Measurements from ENCODE around the gene XG.

The XG gene

DNA sequence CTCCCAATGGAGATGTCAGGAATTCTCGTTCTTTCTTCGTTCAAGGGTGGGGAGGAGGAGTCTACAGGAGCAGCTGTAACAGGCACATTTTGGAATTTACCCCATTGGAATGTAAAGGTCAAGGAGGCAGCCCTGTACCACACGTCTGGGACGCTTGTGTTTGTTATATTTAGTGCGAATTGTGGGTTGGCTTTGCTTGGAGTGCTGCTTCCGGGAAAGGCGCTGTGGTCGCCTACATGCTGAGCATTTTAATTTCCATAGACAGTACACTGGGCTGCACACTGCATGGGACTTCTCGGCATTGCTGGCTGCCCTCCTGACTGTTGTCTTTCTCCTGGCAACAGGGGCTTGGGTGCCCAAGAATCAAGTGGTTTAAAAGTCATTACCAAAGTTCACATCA is 89.7 kb downstream of the XG start:
- H3K27me3 ChIP-seq (ENCODE audit: control insufficient read depth, insufficient read depth, low read length) = no peaks in the 10 kb centered on the region
- H3K27ac ChIP-seq (ENCODE audit: low read depth, low read length) = no peak overlapping the region

DNA sequence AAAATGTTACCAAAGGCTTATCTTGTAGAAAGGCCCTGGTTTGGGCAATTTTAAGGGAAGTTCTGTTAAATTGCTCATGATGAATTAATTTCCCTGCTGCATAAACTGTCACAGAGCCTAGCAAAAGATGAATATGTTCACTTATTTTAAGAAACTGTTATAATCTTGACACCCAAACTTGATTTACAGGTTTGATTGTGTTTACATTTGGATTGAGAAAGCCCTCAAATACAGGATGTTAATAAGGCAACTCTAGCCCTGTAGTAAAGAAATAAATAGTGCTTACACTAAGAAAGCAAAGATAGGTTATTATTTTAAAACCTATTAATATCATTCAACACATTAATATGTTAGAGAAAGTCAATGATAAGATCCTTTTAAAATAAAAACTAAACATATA is 95.2 kb downstream of the XG start:
- Histone ChIP-seq H3K27ac (ENCODE audit: low read depth, low read length) (no peak overlapping the region), H3K9ac (ENCODE audit: low read length) (no peak overlapping the region)

More for the DNA sequence above, 89.7 kb downstream of the XG start:
- H3K4me3 ChIP-seq (ENCODE audit: low read depth, low read length) = no peak overlapping the region
- H3K36me3 ChIP-seq (ENCODE audit: control insufficient read depth, insufficient read depth, low read length) = peaks cover 61% of the 10 kb centered on the region
- no peaks in the 10 kb centered on the region for H3K4me1 ChIP-seq (ENCODE audit: control insufficient read depth, insufficient read depth, low read length)
- peaks cover 24% of the 10 kb centered on the region for H3K9me3 ChIP-seq (ENCODE audit: control insufficient read depth, insufficient read depth, low read depth, low read length)
- no peak overlapping the region for H3K9ac ChIP-seq (ENCODE audit: low read length)

DNA sequence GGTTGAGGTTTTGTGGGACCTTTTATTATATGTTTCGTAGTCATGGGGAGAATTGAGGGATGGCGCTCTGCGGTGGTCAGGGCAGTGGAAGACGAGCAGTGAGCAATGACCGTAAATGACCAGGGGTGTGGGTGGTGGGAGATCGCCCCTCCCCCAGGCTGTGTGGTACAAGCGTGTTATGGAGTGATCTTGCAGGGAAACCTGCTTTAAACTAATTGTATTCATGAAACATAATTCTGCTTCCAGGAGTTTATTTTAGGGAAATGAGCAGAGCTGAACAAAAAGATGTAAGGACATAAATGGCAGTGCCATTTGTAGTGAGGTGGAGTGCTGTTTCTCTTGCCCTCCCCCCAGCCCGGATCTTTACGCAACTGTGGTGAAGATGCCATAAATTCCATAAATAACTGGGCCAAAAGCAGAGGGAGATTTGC is 97.0 kb downstream of the XG start:
- Histone ChIP-seq H3K9me3 (ENCODE audit: control insufficient read depth, insufficient read depth, low read depth, low read length) (no peaks in the 10 kb centered on the region), H3K27ac (ENCODE audit: low read depth, low read length) (peak overlapping the region; percentile 89; the same call in 1 of the 2 replicates), H3K9ac (ENCODE audit: low read length) (peak overlapping the region; percentile 51), H3K4me3 (ENCODE audit: low read depth, low read length) (peak overlapping the region; percentile 32; the same call in 1 of the 2 replicates), H3K4me1 (ENCODE audit: control insufficient read depth, insufficient read depth, low read length) (peaks cover 25% of the 10 kb centered on the region), H3K36me3 (ENCODE audit: control insufficient read depth, insufficient read depth, low read length) (peaks cover 17% of the 10 kb centered on the region), H3K27me3 (ENCODE audit: control insufficient read depth, insufficient read depth, low read length) (no peaks in the 10 kb centered on the region)

More for the DNA sequence above, 95.2 kb downstream of the XG start:
- H3K4me1 ChIP-seq (ENCODE audit: control insufficient read depth, insufficient read depth, low read length) = peaks cover 25% of the 10 kb centered on the region
- peaks cover 25% of the 10 kb centered on the region for H3K36me3 ChIP-seq (ENCODE audit: control insufficient read depth, insufficient read depth, low read length)
- no peak overlapping the region for H3K4me3 ChIP-seq (ENCODE audit: low read depth, low read length)
- H3K9me3 ChIP-seq (ENCODE audit: control insufficient read depth, insufficient read depth, low read depth, low read length) = no peaks in the 10 kb centered on the region
- no peaks in the 10 kb centered on the region for H3K27me3 ChIP-seq (ENCODE audit: control insufficient read depth, insufficient read depth, low read length)

DNA sequence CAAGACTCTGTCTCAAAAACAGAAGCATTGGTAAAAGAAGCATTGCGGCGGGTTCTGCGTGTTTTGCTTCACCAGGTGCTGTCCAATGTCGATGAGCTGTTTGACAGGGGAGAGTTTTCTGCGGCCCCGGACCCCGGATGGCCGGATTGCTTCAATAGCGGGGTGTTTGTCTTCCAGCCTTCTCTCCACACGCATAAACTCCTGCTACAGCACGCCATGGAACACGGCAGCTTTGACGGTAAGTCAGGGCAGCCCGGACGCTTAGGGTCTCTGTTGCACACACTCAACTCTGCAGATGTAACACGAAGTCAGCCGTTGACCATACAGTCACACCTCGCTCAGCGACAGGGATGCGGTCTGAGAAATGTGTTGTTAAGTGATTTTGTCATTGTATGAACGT is 103.1 kb downstream of the XG start:
- no peaks in the 10 kb centered on the region for H3K9me3 ChIP-seq (ENCODE audit: control insufficient read depth, insufficient read depth, low read depth, low read length)
- no peaks in the 10 kb centered on the region for H3K27me3 ChIP-seq (ENCODE audit: control insufficient read depth, insufficient read depth, low read length)
- H3K4me3 ChIP-seq (ENCODE audit: low read depth, low read length) = no peak overlapping the region
- H3K9ac ChIP-seq (ENCODE audit: low read length) = no peak overlapping the region
- H3K4me1 ChIP-seq (ENCODE audit: control insufficient read depth, insufficient read depth, low read length) = peaks cover 4% of the 10 kb centered on the region; the same call in 1 of the 2 replicates
- peaks cover 68% of the 10 kb centered on the region for H3K36me3 ChIP-seq (ENCODE audit: control insufficient read depth, insufficient read depth, low read length)
- H3K27ac ChIP-seq (ENCODE audit: low read depth, low read length) = no peak overlapping the region

DNA sequence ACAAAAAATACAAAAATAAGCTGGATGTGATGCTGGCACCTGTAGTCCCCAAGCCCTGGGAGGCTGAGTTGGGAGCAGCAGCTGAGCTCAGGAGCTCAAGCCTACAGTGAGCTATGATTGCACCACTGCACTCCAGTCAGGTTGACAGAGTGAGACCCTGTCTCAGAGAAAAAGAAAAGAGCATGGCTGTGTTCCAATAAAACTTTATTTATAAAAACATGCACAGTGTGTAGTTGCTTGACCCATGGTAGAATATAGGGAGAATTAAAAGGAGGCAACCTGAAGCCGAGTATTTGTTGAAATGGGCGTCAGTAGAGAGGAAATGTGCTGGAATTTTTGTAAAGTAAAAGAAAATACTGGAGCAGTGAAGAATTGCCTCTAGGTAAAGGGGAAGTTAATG is 103.9 kb downstream of the XG start:
- H3K9ac ChIP-seq (ENCODE audit: low read length) = no peak overlapping the region
- peaks cover 73% of the 10 kb centered on the region for H3K36me3 ChIP-seq (ENCODE audit: control insufficient read depth, insufficient read depth, low read length)
- H3K27ac ChIP-seq (ENCODE audit: low read depth, low read length) = no peak overlapping the region
- H3K27me3 ChIP-seq (ENCODE audit: control insufficient read depth, insufficient read depth, low read length) = no peaks in the 10 kb centered on the region
- H3K9me3 ChIP-seq (ENCODE audit: control insufficient read depth, insufficient read depth, low read depth, low read length) = no peaks in the 10 kb centered on the region
- no peak overlapping the region for H3K4me3 ChIP-seq (ENCODE audit: low read depth, low read length)
- no peaks in the 10 kb centered on the region for H3K4me1 ChIP-seq (ENCODE audit: control insufficient read depth, insufficient read depth, low read length)

DNA sequence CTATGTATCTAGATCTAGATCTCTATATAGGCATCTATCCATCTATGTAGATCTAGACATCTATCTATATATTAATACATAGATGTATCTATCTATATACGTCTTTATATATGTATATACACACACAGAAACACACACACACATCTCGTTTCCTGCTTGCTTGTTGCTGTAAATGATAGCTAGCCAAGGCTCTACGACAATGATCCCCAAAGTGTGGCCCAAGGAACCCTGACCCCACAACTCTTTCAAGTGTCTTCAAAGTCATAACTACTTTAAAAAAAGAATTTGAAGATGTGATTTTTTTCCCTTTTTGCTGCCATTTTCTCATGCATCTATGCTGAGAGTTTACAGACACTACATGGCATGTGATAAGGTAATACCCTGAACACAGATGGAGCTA is 105.7 kb downstream of the XG start:
- Histone ChIP-seq H3K27ac (ENCODE audit: low read depth, low read length) (no peak overlapping the region), H3K4me3 (ENCODE audit: low read depth, low read length) (no peak overlapping the region), H3K36me3 (ENCODE audit: control insufficient read depth, insufficient read depth, low read length) (peaks cover 84% of the 10 kb centered on the region), H3K4me1 (ENCODE audit: control insufficient read depth, insufficient read depth, low read length) (no peaks in the 10 kb centered on the region), H3K9me3 (ENCODE audit: control insufficient read depth, insufficient read depth, low read depth, low read length) (no peaks in the 10 kb centered on the region), H3K27me3 (ENCODE audit: control insufficient read depth, insufficient read depth, low read length) (no peaks in the 10 kb centered on the region), H3K9ac (ENCODE audit: low read length) (no peak overlapping the region)

DNA sequence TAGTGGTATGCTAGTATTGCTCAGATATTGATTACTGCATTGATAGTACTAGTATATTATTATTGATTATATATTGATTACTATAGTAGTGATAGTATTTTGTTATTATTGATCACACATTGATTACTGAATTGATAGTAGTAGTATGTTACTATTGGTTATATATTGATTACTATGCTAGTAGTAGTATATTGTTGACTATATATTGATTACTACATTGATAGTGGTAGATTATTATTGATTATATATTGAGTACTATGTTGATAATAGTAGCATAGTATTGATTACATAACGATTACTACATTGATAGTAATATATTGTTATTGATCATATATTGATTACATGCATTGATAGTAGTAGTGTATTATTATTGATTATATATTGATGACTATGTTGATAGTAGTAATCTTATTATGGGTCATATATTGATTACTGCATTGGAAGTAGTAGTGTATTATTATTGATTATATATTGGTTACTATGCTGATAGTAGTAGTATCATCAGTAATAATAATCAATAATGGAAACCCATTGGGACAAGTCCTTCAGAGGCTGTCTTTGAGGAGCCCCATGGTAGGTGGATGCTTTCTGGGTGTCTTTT is 107.5 kb downstream of the XG start:
- Histone ChIP-seq H3K9ac (ENCODE audit: low read length) (no peak overlapping the region), H3K9me3 (ENCODE audit: control insufficient read depth, insufficient read depth, low read depth, low read length) (no peaks in the 10 kb centered on the region), H3K36me3 (ENCODE audit: control insufficient read depth, insufficient read depth, low read length) (peaks cover 91% of the 10 kb centered on the region), H3K4me3 (ENCODE audit: low read depth, low read length) (no peak overlapping the region), H3K4me1 (ENCODE audit: control insufficient read depth, insufficient read depth, low read length) (peaks cover 8% of the 10 kb centered on the region; the same call in 1 of the 2 replicates), H3K27ac (ENCODE audit: low read depth, low read length) (no peak overlapping the region), H3K27me3 (ENCODE audit: control insufficient read depth, insufficient read depth, low read length) (no peaks in the 10 kb centered on the region)

DNA sequence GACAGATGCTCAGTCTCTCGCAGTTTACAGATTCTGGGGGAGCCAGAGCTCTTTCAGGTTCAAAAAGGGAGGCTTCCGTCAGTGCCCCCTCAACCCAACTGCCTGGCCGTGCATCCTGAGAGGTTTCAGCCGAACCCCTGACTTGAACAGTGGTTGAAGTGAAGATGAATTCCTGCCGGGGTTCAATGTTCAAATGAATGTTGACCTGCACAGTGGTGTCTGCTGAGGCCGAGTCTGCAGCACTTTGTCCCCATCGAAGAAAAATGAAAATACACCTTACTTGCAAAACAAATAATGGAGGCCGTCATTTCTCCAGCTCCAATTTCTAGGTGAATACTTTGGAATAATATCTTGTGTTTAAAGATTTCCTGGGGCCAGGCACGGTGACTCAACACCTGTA is 110.6 kb downstream of the XG start:
- no peak overlapping the region for H3K4me3 ChIP-seq (ENCODE audit: low read depth, low read length)
- no peak overlapping the region for H3K27ac ChIP-seq (ENCODE audit: low read depth, low read length)
- H3K4me1 ChIP-seq (ENCODE audit: control insufficient read depth, insufficient read depth, low read length) = peaks cover 8% of the 10 kb centered on the region; the same call in 1 of the 2 replicates
- H3K36me3 ChIP-seq (ENCODE audit: control insufficient read depth, insufficient read depth, low read length) = peaks cover 91% of the 10 kb centered on the region
- H3K9ac ChIP-seq (ENCODE audit: low read length) = no peak overlapping the region
- H3K27me3 ChIP-seq (ENCODE audit: control insufficient read depth, insufficient read depth, low read length) = no peaks in the 10 kb centered on the region
- H3K9me3 ChIP-seq (ENCODE audit: control insufficient read depth, insufficient read depth, low read depth, low read length) = no peaks in the 10 kb centered on the region

DNA sequence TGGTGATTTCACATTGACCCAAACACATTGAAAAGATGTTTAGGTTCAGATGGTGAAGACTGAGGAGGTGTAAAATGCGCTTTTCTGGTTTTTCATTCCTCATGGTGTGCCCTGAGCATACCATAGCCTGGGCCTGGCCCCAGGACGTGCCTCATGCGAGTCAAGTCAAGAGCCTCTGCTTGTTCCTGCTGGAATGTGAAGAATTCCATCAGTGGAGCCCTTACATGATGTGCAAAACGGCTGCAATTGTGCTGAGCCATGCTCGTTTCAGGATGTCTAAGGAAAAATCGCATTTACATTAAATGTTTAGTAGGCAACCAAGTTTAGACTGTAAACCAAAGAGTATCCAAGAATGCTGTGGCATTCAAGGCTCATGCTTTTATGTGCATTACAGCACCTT is 111.8 kb downstream of the XG start:
- peaks cover 8% of the 10 kb centered on the region; the same call in 1 of the 2 replicates for H3K4me1 ChIP-seq (ENCODE audit: control insufficient read depth, insufficient read depth, low read length)
- no peaks in the 10 kb centered on the region for H3K9me3 ChIP-seq (ENCODE audit: control insufficient read depth, insufficient read depth, low read depth, low read length)
- H3K9ac ChIP-seq (ENCODE audit: low read length) = no peak overlapping the region
- H3K27me3 ChIP-seq (ENCODE audit: control insufficient read depth, insufficient read depth, low read length) = no peaks in the 10 kb centered on the region
- peaks cover 87% of the 10 kb centered on the region for H3K36me3 ChIP-seq (ENCODE audit: control insufficient read depth, insufficient read depth, low read length)
- no peak overlapping the region for H3K4me3 ChIP-seq (ENCODE audit: low read depth, low read length)
- H3K27ac ChIP-seq (ENCODE audit: low read depth, low read length) = peak overlapping the region; percentile 20; the same call in 1 of the 2 replicates

Data from HUES6 (cell line).